K562 (cell line): ENCODE data around the gene C6orf47. TPM values are rescaled to one million over a fixed set of nuclear protein-coding genes. Genes with fewer than 3 reads are reported as not detected.

Experiments
- ELF2 ChIP-seq: fragments of 250-450 bp; sonication (Bioruptor Pico); IDR thresholded peaks from 2 replicates; pipeline ENCODE4 v1.5.0; 2021; ENCODE audit warnings: mild to moderate bottlenecking
- JUNB ChIP-seq: fragments of 450-650 bp; formaldehyde crosslinking; conservative IDR thresholded peaks from 2 replicates; pipeline ENCODE4 v1.4.0; 2020; ENCODE audit warnings: mild to moderate bottlenecking
- TRIM24 ChIP-seq, 2 experiments: fragments of 450-650 bp; IDR thresholded peaks; 2 replicates each; pipeline ENCODE4 v1.6.1; 2016
- ZNF263 ChIP-seq: sonication (generic); formaldehyde crosslinking; IDR thresholded peaks from 2 replicates; pipeline ENCODE4 v1.8.0; 2022; ENCODE audit warnings: mild to moderate bottlenecking, missing genetic modification reagents, borderline replicate concordance
- ZNF318 ChIP-seq, 2 experiments: fragments of 450-650 bp; IDR thresholded peaks; 2 replicates each; pipeline ENCODE4 v1.6.1; 2016; ENCODE audit warnings: mild to moderate bottlenecking in 2 of 2, borderline replicate concordance in 1 of 2, low read depth in 1 of 2, moderate library complexity in 1 of 2
- polyA plus RNA-seq, 8 experiments: library from polyadenylated mRNA; depleted of rRNA in 4 of 8; stranded (reverse) in 5 of 8; unstranded in 3 of 8; fragments of >200 nt; fragmentation: Nextera tagmentation in 2 of 8; fragmentation: Illumina TruSeq in 1 of 8; extraction: Ambion mirVana in 2 of 8; extraction: Trizol in 1 of 8; gene quantifications; 2 replicates each; pipeline versions ENCODE4 v1.2.1 to v1.2.3, GENCODE V29; 2011 to 2014; ENCODE audit warnings: inconsistent platforms in 1 of 8, missing spikeins in 1 of 8
- total RNA-seq, 7 experiments: library from RNA; depleted of rRNA in 6 of 7; stranded (reverse); fragments of >200 nt in 6 of 7; fragmentation: Illumina TruSeq in 2 of 7; extraction: Trizol in 2 of 7; gene quantifications; 2 replicates each; pipeline versions ENCODE4 v1.2.1 to v1.2.3, GENCODE V29; 2011 to 2021; ENCODE audit warnings: low replicate concordance in 1 of 7
- TF ChIP-seq, protein P1 (sequence below), 2 experiments: fragments of 450-650 bp in 1 of 2; sonication (generic) in 1 of 2; formaldehyde crosslinking in 1 of 2; IDR thresholded peaks; 2 replicates each; pipeline versions ENCODE4 v1.7.1 to v1.9.0; 2016 to 2022; ENCODE audit warnings: inconsistent platforms in 1 of 2, mild to moderate bottlenecking in 1 of 2, missing genetic modification reagents in 1 of 2
- TF ChIP-seq, protein P2 (sequence below): fragments of 450-650 bp; IDR thresholded peaks from 2 replicates; pipeline ENCODE4 v1.6.1; 2014; ENCODE audit warnings: low read depth, mild to moderate bottlenecking, moderate library complexity, borderline replicate concordance

The C6orf47 gene
- total and polyA plus RNA-seq, 9 of the 15 experiments (the other 6 are each of a cell fraction or from before 2014, with no cell fraction given): 0.14 to 43.8 (median 27.0) TPM

DNA sequence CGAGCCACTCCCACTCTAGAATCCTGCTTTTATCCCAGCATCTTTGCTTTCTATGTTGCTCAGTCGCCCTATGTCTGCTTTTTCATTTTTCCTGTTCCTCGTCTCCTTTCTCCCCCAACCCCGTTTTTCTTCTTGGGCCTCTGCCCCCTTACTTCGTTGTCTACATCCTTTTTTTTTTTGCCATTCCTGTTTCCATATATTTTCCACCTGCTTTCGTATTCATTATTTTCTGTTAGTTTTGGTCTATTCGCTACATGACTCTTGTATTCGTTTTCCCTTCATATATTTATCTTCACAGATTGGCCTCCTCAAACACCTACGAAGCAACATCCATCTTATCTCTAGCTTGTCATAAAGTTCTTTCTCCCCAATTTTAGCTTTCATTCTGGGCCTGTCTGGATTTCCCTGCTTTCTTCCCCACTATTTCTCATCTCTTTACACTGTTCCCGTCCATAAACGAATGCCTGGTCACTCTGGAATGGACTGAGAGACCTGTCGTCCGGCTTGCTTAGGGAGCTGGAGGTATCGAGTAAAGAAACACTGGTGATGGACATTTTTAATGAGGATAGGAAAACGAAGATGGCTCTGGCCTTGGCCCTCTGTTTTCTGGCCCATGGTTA lies 39.1 kb downstream of the C6orf47 start (continued):
- TF ChIP-seq, protein P1, sequence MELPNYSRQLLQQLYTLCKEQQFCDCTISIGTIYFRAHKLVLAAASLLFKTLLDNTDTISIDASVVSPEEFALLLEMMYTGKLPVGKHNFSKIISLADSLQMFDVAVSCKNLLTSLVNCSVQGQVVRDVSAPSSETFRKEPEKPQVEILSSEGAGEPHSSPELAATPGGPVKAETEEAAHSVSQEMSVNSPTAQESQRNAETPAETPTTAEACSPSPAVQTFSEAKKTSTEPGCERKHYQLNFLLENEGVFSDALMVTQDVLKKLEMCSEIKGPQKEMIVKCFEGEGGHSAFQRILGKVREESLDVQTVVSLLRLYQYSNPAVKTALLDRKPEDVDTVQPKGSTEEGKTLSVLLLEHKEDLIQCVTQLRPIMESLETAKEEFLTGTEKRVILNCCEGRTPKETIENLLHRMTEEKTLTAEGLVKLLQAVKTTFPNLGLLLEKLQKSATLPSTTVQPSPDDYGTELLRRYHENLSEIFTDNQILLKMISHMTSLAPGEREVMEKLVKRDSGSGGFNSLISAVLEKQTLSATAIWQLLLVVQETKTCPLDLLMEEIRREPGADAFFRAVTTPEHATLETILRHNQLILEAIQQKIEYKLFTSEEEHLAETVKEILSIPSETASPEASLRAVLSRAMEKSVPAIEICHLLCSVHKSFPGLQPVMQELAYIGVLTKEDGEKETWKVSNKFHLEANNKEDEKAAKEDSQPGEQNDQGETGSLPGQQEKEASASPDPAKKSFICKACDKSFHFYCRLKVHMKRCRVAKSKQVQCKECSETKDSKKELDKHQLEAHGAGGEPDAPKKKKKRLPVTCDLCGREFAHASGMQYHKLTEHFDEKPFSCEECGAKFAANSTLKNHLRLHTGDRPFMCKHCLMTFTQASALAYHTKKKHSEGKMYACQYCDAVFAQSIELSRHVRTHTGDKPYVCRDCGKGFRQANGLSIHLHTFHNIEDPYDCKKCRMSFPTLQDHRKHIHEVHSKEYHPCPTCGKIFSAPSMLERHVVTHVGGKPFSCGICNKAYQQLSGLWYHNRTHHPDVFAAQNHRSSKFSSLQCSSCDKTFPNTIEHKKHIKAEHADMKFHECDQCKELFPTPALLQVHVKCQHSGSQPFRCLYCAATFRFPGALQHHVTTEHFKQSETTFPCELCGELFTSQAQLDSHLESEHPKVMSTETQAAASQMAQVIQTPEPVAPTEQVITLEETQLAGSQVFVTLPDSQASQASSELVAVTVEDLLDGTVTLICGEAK (IDR thresholded peaks at IDR 0.05): peak; percentile 79
- TF ChIP-seq, protein P1 (CRISPR knock-in tag; IDR thresholded peaks at IDR 0.05): no peak
- TF ChIP-seq ZNF318 (IDR thresholded peaks at IDR 0.05; ENCODE audit: borderline replicate concordance in 1 of 2, low read depth in 1 of 2): 0 out of 4 replicates have a peak, but pooled peaks of 1 of the 2 experiments have one; percentile 52
- TF ChIP-seq, protein P2, sequence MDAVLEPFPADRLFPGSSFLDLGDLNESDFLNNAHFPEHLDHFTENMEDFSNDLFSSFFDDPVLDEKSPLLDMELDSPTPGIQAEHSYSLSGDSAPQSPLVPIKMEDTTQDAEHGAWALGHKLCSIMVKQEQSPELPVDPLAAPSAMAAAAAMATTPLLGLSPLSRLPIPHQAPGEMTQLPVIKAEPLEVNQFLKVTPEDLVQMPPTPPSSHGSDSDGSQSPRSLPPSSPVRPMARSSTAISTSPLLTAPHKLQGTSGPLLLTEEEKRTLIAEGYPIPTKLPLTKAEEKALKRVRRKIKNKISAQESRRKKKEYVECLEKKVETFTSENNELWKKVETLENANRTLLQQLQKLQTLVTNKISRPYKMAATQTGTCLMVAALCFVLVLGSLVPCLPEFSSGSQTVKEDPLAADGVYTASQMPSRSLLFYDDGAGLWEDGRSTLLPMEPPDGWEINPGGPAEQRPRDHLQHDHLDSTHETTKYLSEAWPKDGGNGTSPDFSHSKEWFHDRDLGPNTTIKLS: peak; percentile 9; the same call in 1 of the 2 replicates
- no peak for TF ChIP-seq ELF2 (CRISPR knock-in tag)
- no peak for TF ChIP-seq JUNB (CRISPR knock-in tag)
- TF ChIP-seq ZNF263 (CRISPR knock-in tag): no peak
- TF ChIP-seq TRIM24 (IDR thresholded peaks at IDR 0.05): peak in 1 of 2 experiments; percentile 14; a peak in 1 of 4 replicates
